AG04450 (cell line): ENCODE measurements around the gene CCDC93. TPM values are rescaled to one million over a fixed set of nuclear protein-coding genes. Genes with fewer than 3 reads are reported as not detected.

Experiments
- CTCF ChIA-PET: fragments of 300-600, 350-600 bp; formaldehyde crosslinking; extraction: SDS; loops from one replicate; lab custom pipeline; 2022; ENCODE audit warnings: antibody characterized with exemption, inconsistent platforms; lab: Charles Lee
- POLR2A ChIA-PET: fragments of 350-600 bp; formaldehyde crosslinking; extraction: SDS; loops from one replicate; lab custom pipeline; 2021; ENCODE audit warnings: antibody characterized with exemption, inconsistent platforms; lab: Yijun Ruan, JAX
- DNase-seq: peaks from one replicate; pipeline ENCODE4 v3.0.0-alpha.2; 2011; ENCODE audit warnings: low read depth, low spot score
- H3K27ac ChIP-seq: one replicate; pipeline ENCODE4 v1.5.1; 2012; ENCODE audit warnings: low read depth, low read length, control low read depth
- H3K27me3 ChIP-seq: one replicate; pipeline ENCODE4 v1.6.0; 2012; ENCODE audit warnings: low read length; ENCODE audit not compliant: control insufficient read depth, insufficient read depth
- H3K4me3 ChIP-seq: 2 replicates; pipeline ENCODE4 v1.5.1; 2011; ENCODE audit warnings: mild to moderate bottlenecking, low read depth, low read length, control low read depth
- H3K9me3 ChIP-seq: 2 replicates; pipeline ENCODE4 v1.5.1; 2012; ENCODE audit warnings: low read length; ENCODE audit not compliant: control insufficient read depth, insufficient read depth
- CTCF ChIP-seq: IDR thresholded peaks from 2 replicates; pipeline ENCODE4 v1.5.1; 2011; ENCODE audit warnings: low read depth, low read length, control low read depth, inconsistent platforms
- polyA plus RNA-seq: library from polyadenylated mRNA; depleted of rRNA; stranded (reverse); fragments of >200 nt; gene quantifications from 2 replicates; pipeline ENCODE4 v1.2.3, GENCODE V29; 2011

CCDC93 gene
- polyA plus RNA-seq, 1 experiment, result 19.9 TPM

GRCh38 chr2:117973498-117974082 is 40.3 kb downstream of the CCDC93 start:
- ChIA-PET POLR2A (interaction anchor here (0.7 kb wide), 1 partner anchor 32 kb away, joined by 3 read pairs; no protein-coding TSS in a partner anchor), CTCF (interaction anchor here (1.4 to 10.7 kb wide), 2 partner anchors 30 to 159 kb away, joined by 7 to 78 read pairs; partner anchors contain the start of gene DDX18)
- no peak for DNase-seq
- no peak overlapping the region for H3K4me3 ChIP-seq
- no peaks in the 10 kb centered on the region for H3K9me3 ChIP-seq
- TF ChIP-seq CTCF, result no peak
- no peak overlapping the region for H3K27ac ChIP-seq
- H3K27me3 ChIP-seq, result no peaks in the 10 kb centered on the region

DNA sequence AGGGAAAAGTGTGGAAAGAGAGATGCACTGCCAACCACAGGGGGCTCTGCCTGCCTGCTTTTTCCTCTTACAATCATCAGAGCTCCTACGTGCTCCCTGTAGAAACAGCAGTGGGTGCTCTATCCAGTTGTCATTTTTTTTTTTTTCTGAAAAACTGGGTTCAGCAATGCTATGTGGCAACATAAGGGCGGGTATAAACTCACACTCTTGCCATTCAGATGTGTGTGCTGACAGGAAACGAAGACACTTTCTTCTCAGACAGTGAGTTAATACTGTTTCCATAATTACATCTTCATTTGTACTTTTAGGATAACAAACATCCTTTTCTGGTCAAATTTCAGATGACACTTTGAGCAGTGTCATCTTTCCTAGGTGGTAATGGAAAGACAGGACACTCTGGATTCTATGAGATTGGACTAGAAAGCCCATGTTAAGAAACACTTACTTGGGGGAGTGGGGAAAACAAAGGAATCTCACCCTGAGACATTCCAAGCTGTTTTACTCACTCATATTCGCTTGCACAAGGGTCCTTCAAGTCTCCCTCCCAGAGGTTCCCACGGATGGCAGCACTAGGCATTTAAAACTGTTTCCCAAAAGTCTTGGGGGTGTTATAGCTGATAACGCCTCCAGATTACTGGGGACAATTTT is 41.3 kb downstream of the CCDC93 start:
- Histone ChIP-seq H3K9me3 (no peaks in the 10 kb centered on the region), H3K27ac (no peak overlapping the region), H3K27me3 (no peaks in the 10 kb centered on the region), H3K4me3 (no peak overlapping the region)
- DNase-seq, result no peak
- ChIA-PET POLR2A (no interaction called here), CTCF (interaction anchor here (1.3 to 10.7 kb wide), 3 partner anchors 31 to 158 kb away, joined by 3 to 78 read pairs (median 7); partner anchors contain the start of gene DDX18)
- no peak for TF ChIP-seq CTCF

- ChIA-PET CTCF (interaction anchor here (0.9 to 10.7 kb wide), 4 partner anchors 11 to 154 kb away, joined by 3 to 78 read pairs (median 4); partner anchors contain the start of gene DDX18), POLR2A (no interaction called here)
- Histone ChIP-seq H3K27me3 (no peaks in the 10 kb centered on the region), H3K4me3 (no peak overlapping the region), H3K9me3 (no peaks in the 10 kb centered on the region), H3K27ac (no peak overlapping the region)
- no peak for DNase-seq
- peak; percentile 16; the same call in 1 of the 2 replicates for TF ChIP-seq CTCF
Measured at GRCh38 chr2:117968722-117969121, 45.1 kb downstream of the CCDC93 start.

GRCh38 chr2:117967977-117968718 is 45.7 kb downstream of the CCDC93 start:
- Histone ChIP-seq H3K27me3 (no peaks in the 10 kb centered on the region), H3K9me3 (no peaks in the 10 kb centered on the region), H3K4me3 (no peak overlapping the region), H3K27ac (no peak overlapping the region)
- no peak for TF ChIP-seq CTCF
- DNase-seq, result no peak
- ChIA-PET CTCF (interaction anchor here (0.9 to 10.7 kb wide), 4 partner anchors 11 to 154 kb away, joined by 3 to 78 read pairs (median 4); partner anchors contain the start of gene DDX18), POLR2A (no interaction called here)
